Vagina (tissue), 2 donors: ENCODE measurements around the gene BAZ2B. TPM values are rescaled to one million over a fixed set of nuclear protein-coding genes. Genes with fewer than 3 reads are reported as not detected.

Experiments
- DNase-seq, 2 donors: peaks; one replicate each; pipeline ENCODE4 v3.0.0-alpha.2; 2017; ENCODE audit errors: extremely low spot score in 2 of 2
- H3K27ac ChIP-seq: fragments of 200-600 bp; sonication (generic); one replicate; pipeline ENCODE4 v1.5.1; 2019
- H3K27me3 ChIP-seq: fragments of 200-600 bp; sonication (generic); one replicate; pipeline ENCODE4 v1.5.1; 2019
- H3K36me3 ChIP-seq, 2 donors: fragments of 200-600 bp; sonication (generic); one replicate each; pipeline ENCODE4 v1.5.1; 2017 to 2019
- H3K4me1 ChIP-seq: fragments of 200-600 bp; sonication (generic); one replicate; pipeline ENCODE4 v1.5.1; 2019
- H3K4me3 ChIP-seq, 2 donors: fragments of 200-600 bp; sonication (generic); 1 replicate in 1 of 2; 2 replicates in 1 of 2; pipeline ENCODE4 v1.5.1; 2016 to 2019
- H3K9me3 ChIP-seq: fragments of 200-600 bp; sonication (generic); one replicate; pipeline ENCODE4 v1.5.1; 2019
- CTCF ChIP-seq, 3 experiments: fragments of 450-650 bp in 2 of 3; fragments of 200-600 bp in 1 of 3; sonication (generic) in 1 of 3; IDR thresholded peaks; one replicate each; pipeline ENCODE4 v1.5.1; 2017 to 2019; ENCODE audit warnings: antibody characterized with exemption in 3 of 3, mild to moderate bottlenecking in 2 of 3, moderate library complexity in 2 of 3
- POLR2A ChIP-seq, 2 donors: fragments of 450-650 bp; IDR thresholded peaks; one replicate each; pipeline ENCODE4 v1.6.1; 2017; ENCODE audit warnings: antibody characterized with exemption in 2 of 2, mild to moderate bottlenecking in 2 of 2, moderate library complexity in 2 of 2
- POLR2AphosphoS5 ChIP-seq, 2 donors: sonication (generic); formaldehyde crosslinking; IDR thresholded peaks; one replicate each; pipeline ENCODE4 v1.9.0; 2017; ENCODE audit warnings: antibody characterized with exemption in 2 of 2, mild to moderate bottlenecking in 2 of 2, low read depth in 1 of 2; ENCODE audit not compliant: insufficient read depth in 1 of 2
- intact Hi-C: fragments of 100-400 bp; cut with DNase I; formaldehyde crosslinking; loops from one replicate; pipeline ENCODE4 v1.15.1; 2023
- total RNA-seq: library from RNA; depleted of rRNA; stranded (reverse); fragments of >200 nt; gene quantifications from one replicate; pipeline ENCODE4 v1.2.3, GENCODE V29; 2016

BAZ2B gene
- total RNA-seq, 1 donor from 2014 or later: 90.6 TPM

GRCh38 chr2:159326569-159327255 is 289.6 kb downstream of the BAZ2B start:
- Histone ChIP-seq H3K4me3 (no peak overlapping the region), H3K4me1 (no peaks in the 10 kb centered on the region), H3K9me3 (no peaks in the 10 kb centered on the region), H3K36me3 (peaks cover 0 to 50% of the 10 kb centered on the region in 2 donors), H3K27ac (no peak overlapping the region), H3K27me3 (no peaks in the 10 kb centered on the region)
- intact Hi-C loops: no loop called here
- TF ChIP-seq CTCF (IDR thresholded peaks at IDR 0.05): no peak
- no peak for TF ChIP-seq POLR2AphosphoS5 (IDR thresholded peaks at IDR 0.05; ENCODE audit: insufficient read depth in 1 of 2, low read depth in 1 of 2)
- TF ChIP-seq POLR2A (IDR thresholded peaks at IDR 0.05): no peak
- DNase-seq: no peak

- Histone ChIP-seq H3K27ac (no peak overlapping the region), H3K9me3 (no peaks in the 10 kb centered on the region), H3K27me3 (no peaks in the 10 kb centered on the region), H3K36me3 (peaks cover 0 to 41% of the 10 kb centered on the region in 2 donors), H3K4me1 (no peaks in the 10 kb centered on the region), H3K4me3 (no peak overlapping the region)
- no peak for TF ChIP-seq POLR2A (IDR thresholded peaks at IDR 0.05)
- TF ChIP-seq POLR2AphosphoS5 (IDR thresholded peaks at IDR 0.05; ENCODE audit: insufficient read depth in 1 of 2, low read depth in 1 of 2): no peak
- no peak for TF ChIP-seq CTCF (IDR thresholded peaks at IDR 0.05)
- intact Hi-C loops: no loop called here
- DNase-seq: no peak
Measured at GRCh38 chr2:159322419-159322818, 293.9 kb downstream of the BAZ2B start.

GRCh38 chr2:159317392-159318088 is 298.8 kb downstream of the BAZ2B start:
- no peak for DNase-seq
- H3K4me1 ChIP-seq: no peaks in the 10 kb centered on the region
- H3K27me3 ChIP-seq: no peaks in the 10 kb centered on the region
- TF ChIP-seq POLR2A (IDR thresholded peaks at IDR 0.05) (no peak), POLR2AphosphoS5 (IDR thresholded peaks at IDR 0.05; ENCODE audit: insufficient read depth in 1 of 2, low read depth in 1 of 2) (no peak), CTCF (IDR thresholded peaks at IDR 0.05) (no peak)
- peaks cover 0 to 20% of the 10 kb centered on the region in 2 donors for H3K36me3 ChIP-seq
- H3K4me3 ChIP-seq: no peak overlapping the region
- no peaks in the 10 kb centered on the region for H3K9me3 ChIP-seq
- no peak overlapping the region for H3K27ac ChIP-seq
- intact Hi-C loops: no loop called here

GRCh38 chr2:159307942-159308341 is 308.4 kb downstream of the BAZ2B start:
- Histone ChIP-seq H3K27me3 (no peaks in the 10 kb centered on the region), H3K36me3 (no peaks in the 10 kb centered on the region), H3K4me1 (no peaks in the 10 kb centered on the region), H3K27ac (no peak overlapping the region), H3K9me3 (no peaks in the 10 kb centered on the region), H3K4me3 (no peak overlapping the region)
- intact Hi-C loops: loop anchor here (10.0 kb wide), 1 partner anchor 93 kb away; no protein-coding TSS in a partner anchor
- TF ChIP-seq POLR2AphosphoS5 (IDR thresholded peaks at IDR 0.05; ENCODE audit: insufficient read depth in 1 of 2, low read depth in 1 of 2) (no peak), CTCF (IDR thresholded peaks at IDR 0.05) (no peak), POLR2A (IDR thresholded peaks at IDR 0.05) (no peak)
- no peak for DNase-seq

GRCh38 chr2:159300586-159300985 is 315.8 kb downstream of the BAZ2B start:
- TF ChIP-seq POLR2A (IDR thresholded peaks at IDR 0.05) (no peak), POLR2AphosphoS5 (IDR thresholded peaks at IDR 0.05; ENCODE audit: insufficient read depth in 1 of 2, low read depth in 1 of 2) (no peak), CTCF (IDR thresholded peaks at IDR 0.05) (no peak)
- no peaks in the 10 kb centered on the region for H3K27me3 ChIP-seq
- intact Hi-C loops: loop anchor here (10.0 kb wide), 1 partner anchor 86 kb away; no protein-coding TSS in a partner anchor
- H3K9me3 ChIP-seq: no peaks in the 10 kb centered on the region
- H3K27ac ChIP-seq: no peak overlapping the region
- no peak for DNase-seq
- no peak overlapping the region for H3K4me3 ChIP-seq
- no peaks in the 10 kb centered on the region for H3K4me1 ChIP-seq
- no peaks in the 10 kb centered on the region for H3K36me3 ChIP-seq
